Hematopoietic multipotent progenitor cell (in vitro differentiated cells): ENCODE results near the gene HECTD2. TPM values are rescaled to one million over a fixed set of nuclear protein-coding genes. Genes with fewer than 3 reads are reported as not detected.
A peak's percentile ranks its signal among the peaks of the same experiment; 100 is the strongest.
"Not testable (repeated sequence)": the region's sequence is repeated elsewhere in the genome, so short reads cannot be mapped to it uniquely, and the experiment has no call there.

Source experiments
- DNase-seq, 3 donors: peaks; one replicate each; pipeline ENCODE4 v3.0.0-alpha.2; 2011 to 2015; ENCODE audit warnings: low read depth in 2 of 3, low spot score in 2 of 3
- total RNA-seq: library from RNA; depleted of rRNA; stranded (reverse); fragments of >200 nt; gene quantifications from one replicate; pipeline ENCODE4 v1.2.3, GENCODE V29; 2012

The HECTD2 gene
- 1.1 TPM for total RNA-seq

GRCh38 chr10:91409869-91410637 lies at the start of gene HECTD2:
TSS of gene HECTD2 (plus strand) at chr10:91410344. CDS start at chr10:91410439, 95 bp downstream.
- DNase-seq, result peak; percentile 70 to 89 (median 86)

- DNase-seq, result no peak
Measured at GRCh38 chr10:91360461-91360860, 49.7 kb upstream of the HECTD2 start.

DNA sequence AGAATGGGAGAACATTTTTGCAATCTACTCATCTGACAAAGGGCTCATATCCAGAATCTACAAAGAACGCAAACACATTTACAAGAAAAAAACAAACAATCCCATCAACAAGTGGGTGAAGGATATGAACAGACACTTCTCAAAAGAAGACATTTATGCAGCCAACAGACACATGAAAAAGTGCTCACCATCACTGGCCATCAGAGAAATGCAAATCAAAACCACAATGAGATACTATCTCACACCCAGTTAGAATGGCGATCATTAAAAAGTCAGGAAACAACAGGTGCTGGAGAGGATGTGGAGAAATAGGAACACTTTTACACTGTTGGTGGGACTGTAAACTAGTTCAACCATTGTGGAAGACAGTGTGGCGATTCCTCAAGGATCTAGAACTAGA lies 44.6 kb upstream of the HECTD2 start:
- not testable (repeated sequence) for DNase-seq

DNA sequence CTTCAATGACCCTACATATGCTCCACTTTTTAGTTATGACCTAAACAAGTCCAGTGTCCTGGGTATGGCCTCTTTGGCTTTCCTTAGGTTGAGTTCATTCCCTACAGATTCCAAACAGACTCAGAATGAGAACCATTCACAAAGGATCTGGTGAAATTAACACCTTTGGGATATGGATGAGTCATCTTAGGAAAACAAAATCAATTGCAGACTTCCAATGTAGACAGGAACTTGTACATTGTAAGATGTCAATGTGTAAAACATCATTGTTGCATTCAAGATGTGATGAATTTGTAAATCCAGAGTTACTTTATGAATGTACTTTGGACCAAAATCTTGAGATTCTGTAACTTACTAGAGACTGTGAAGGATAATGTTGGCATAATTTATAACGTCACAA lies 43.4 kb upstream of the HECTD2 start:
- DNase-seq, result no peak

DNA sequence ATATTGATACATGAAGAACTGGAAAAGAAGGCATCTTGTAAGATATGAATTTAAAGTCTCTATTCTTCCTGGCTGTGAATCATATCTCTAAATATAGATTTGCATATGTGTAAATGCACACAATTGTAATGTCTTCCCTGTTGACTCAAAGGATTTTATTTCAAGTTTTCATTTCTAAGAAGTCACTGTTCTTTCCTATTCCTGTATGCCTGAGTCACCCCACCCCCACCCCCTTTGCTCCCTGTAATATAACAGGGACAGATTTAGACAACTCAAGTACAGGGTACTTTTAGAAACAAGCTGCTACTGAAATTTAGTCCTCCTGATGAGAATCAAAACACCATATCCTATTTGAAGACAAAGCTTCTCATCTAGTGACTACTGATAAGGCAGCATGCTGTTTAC lies 43.0 kb upstream of the HECTD2 start:
- DNase-seq, result no peak

GRCh38 chr10:91367558-91367957 lies 42.6 kb upstream of the HECTD2 start:
- no peak for DNase-seq

GRCh38 chr10:91369978-91370589 lies 40.1 kb upstream of the HECTD2 start:
- peak in 1 of 3 donors; percentile 32 for DNase-seq

GRCh38 chr10:91374052-91374451 lies 36.1 kb upstream of the HECTD2 start:
- DNase-seq, result peak in 1 of 3 donors; percentile 49

- peak in 2 of 3 donors; percentile 54 to 78 for DNase-seq
Measured at GRCh38 chr10:91378061-91378460, 32.1 kb upstream of the HECTD2 start.

GRCh38 chr10:91380873-91381256 lies 29.3 kb upstream of the HECTD2 start:
- DNase-seq, result no peak

DNA sequence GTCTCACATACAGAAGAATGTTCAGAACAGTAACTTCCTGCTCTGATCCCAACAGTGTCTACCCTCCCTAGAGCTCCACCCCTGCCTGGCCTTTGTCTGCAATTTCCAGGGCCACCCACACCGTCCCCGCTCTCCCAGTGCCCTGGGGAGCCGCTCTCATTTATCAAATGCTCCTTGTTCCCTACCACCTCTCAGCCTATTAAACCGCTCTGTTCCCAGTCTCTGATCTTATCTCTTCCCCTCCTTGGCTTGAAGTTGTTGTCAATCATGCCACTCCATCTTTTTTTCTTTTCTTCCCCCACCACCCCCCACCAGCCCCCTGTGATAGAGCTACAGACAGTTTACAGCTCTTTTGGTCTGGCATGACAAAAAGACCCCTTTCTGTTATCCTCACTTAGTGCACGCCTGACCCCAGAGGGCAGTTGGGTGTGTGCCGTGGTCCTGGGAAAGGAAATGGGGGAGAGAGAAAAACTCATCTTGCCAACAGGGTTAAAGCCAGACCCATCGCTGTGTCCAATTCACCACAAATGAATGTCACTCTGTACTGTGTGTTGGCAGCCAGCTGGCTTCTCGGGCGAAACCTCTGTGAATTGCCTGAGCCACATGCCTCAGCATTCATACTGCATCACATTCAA lies 28.8 kb upstream of the HECTD2 start:
- no peak for DNase-seq

GRCh38 chr10:91385306-91386085 lies 24.6 kb upstream of the HECTD2 start:
- no peak for DNase-seq

DNA sequence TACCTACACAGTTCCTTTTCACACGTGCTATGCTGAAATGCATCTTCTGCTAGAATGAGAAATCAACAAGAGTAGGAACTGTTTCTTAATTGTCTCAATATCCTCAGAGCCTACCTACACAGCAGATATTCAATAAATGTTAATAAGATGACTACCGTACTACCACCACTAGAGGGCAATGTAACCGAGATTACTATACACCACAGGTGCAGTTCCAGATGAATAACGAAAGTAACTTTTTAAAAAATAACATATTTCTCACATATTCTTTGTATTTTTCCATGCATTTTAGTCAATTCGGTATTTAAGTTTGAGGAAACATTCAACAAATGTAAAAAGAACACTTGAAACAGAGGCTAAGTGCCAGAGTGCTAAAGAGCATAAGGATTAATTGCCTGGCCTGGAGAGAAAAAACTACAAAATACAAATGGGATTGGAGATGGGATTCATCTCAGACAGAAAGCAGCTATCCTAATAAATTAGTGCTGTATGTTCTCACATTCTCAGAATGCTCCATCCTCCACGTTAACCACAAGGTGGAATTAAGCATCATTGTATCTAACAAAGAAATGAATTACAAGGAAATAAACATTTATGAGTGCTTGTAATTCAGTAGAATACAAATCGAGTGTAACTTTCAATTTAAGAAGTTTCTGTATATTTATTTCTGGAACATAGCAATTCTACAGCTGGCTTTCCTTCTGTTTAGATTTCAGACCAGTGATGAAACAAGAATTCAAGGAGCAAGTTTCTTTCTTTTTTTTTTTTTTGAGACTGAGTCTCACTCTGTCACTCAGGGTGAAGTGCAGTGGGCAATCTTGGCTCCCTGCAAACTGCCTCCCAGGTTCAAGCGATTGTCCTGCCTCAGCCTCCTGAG lies 20.3 kb upstream of the HECTD2 start:
- DNase-seq, result peak; percentile 22 to 83 (median 62)

GRCh38 chr10:91390513-91390825 lies 19.7 kb upstream of the HECTD2 start:
- DNase-seq, result not testable (repeated sequence)

- DNase-seq, result no peak
Measured at GRCh38 chr10:91391920-91392319, 18.2 kb upstream of the HECTD2 start.

GRCh38 chr10:91406322-91406721 lies 3.8 kb upstream of the HECTD2 start:
- DNase-seq, result no peak

DNA sequence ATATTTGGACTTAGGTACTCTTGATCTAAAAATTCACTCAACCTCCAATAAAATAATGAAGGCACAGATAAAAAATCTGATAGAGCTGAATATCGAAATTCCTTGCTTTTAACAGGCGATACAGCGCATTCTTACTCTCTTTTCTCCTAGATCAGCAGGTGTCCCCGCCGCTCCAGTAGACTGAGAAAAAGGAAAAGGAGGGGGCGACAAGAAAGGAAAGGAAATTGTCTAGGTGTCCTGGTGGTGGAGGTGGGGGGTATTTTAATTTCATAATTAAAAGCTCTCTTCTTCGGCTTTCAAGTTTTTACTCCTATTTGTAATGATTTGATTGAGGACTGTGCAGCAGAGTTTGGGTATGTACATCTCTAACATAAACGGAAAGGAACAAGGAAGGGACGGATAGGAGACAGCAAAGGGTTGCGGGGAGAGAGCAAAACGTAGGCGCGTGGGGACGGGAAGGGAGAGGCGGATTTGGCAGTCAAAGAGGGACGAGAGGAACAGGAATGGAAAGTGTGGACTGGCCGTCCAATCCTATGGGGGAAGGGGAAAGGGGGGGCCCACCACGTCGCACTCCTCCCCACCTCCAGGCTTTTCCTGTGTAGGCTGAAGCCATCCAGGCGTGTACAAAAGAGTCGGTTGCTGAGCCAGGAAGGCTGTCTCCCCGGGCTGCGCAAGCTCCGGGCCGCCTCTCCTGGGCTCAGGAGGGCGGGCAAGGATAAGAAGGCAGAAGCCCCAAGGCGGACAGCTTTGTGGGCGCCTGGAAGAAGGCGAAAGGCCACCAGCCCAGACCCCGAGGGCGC lies 875 bp upstream of the HECTD2 start:
- DNase-seq, result peak in 2 of 3 donors; percentile 51 to 61

GRCh38 chr10:91410638-91411371 lies 661 bp downstream of the HECTD2 start:
- peak in 1 of 3 donors; percentile 8 for DNase-seq

GRCh38 chr10:91411621-91412020 lies 1.5 kb downstream of the HECTD2 start:
- no peak for DNase-seq
